Activated naive CD4-positive, alpha-beta T cell treated with Interleukin-2 at 50 U/mL for 16 hours (primary cell): ENCODE data around the gene DNAJC5.
"Not testable (repeated sequence)": the region's sequence is repeated elsewhere in the genome, so short reads cannot be mapped to it uniquely, and the experiment has no call there.

Experiments used
- DNase-seq: peaks from one replicate; pipeline ENCODE4 v3.0.0-alpha.2; 2020

Gene DNAJC5

GRCh38 chr20:63957690-63958441 is 62.9 kb downstream of the DNAJC5 start:
- DNase-seq: peak; percentile 58

GRCh38 chr20:63958471-63958870 is 63.5 kb downstream of the DNAJC5 start:
- no peak for DNase-seq

GRCh38 chr20:63958964-63959698 is 64.2 kb downstream of the DNAJC5 start:
- no peak for DNase-seq

GRCh38 chr20:63959699-63960075 is 64.8 kb downstream of the DNAJC5 start:
- no peak for DNase-seq

- not testable (repeated sequence) for DNase-seq
These were observed 66.0 kb downstream of the DNAJC5 start for GRCh38 chr20:63960654-63961621.

- no peak for DNase-seq
These were observed 66.9 kb downstream of the DNAJC5 start for GRCh38 chr20:63961664-63962425.

GRCh38 chr20:63962426-63963347 is 67.8 kb downstream of the DNAJC5 start:
- DNase-seq: no peak

GRCh38 chr20:63963348-63963741 is 68.4 kb downstream of the DNAJC5 start:
- DNase-seq: no peak

GRCh38 chr20:63963784-63964301 is 68.9 kb downstream of the DNAJC5 start:
- DNase-seq: no peak

GRCh38 chr20:63964412-63964811 is 69.5 kb downstream of the DNAJC5 start:
- no peak for DNase-seq

- DNase-seq: no peak
These were observed 71.4 kb downstream of the DNAJC5 start for GRCh38 chr20:63966172-63966943.

GRCh38 chr20:63966944-63967322 is 72.0 kb downstream of the DNAJC5 start:
- DNase-seq: no peak

GRCh38 chr20:63967330-63968135 is 72.6 kb downstream of the DNAJC5 start:
- no peak for DNase-seq

- no peak for DNase-seq
These were observed 73.4 kb downstream of the DNAJC5 start for GRCh38 chr20:63968136-63968927.

- DNase-seq: peak; percentile 38
These were observed 74.2 kb downstream of the DNAJC5 start for GRCh38 chr20:63968928-63969760.

- peak; percentile 64 for DNase-seq
These were observed 75.2 kb downstream of the DNAJC5 start, which contains the start of gene ZNF512B for GRCh38 chr20:63969838-63970713. ZNF512B (minus strand) TSS chr20:63969930; CDS start chr20:63967950, 1,980 bp downstream.
